Measurements from ENCODE around the gene POU2AF1.

The POU2AF1 gene

DNA sequence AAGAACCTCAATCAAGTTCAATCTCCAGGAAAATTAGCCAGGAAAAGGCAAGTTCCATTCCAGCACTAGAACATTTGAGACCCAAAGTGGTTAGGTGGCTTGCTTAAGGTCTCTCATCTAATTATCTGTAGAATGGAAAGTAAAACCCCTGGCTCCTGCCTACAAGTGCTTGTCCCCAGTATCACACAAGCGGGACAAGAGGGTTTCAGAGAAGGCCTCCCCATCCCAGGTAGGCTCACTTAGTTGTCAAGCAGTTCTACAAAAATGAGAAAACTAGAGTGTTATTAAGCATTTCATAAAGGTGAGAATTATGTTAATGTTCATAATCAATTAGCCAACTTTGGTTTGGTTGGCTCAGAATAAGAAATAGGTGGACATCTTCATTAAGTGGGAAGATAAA, 5.5 kb downstream of the POU2AF1 start:
- no peak for DNase-seq (ENCODE audit: extremely low spot score)
- ChIA-PET POLR2A (interaction anchor here (0.8 kb wide), 1 partner anchor 55 kb away, joined by 3 read pairs; no protein-coding TSS in a partner anchor), CTCF (interaction anchor here (0.9 to 32.6 kb wide), 3 partner anchors 11 to 46 kb away, joined by 3 to 636 read pairs (median 3); no protein-coding TSS in a partner anchor)
- TF ChIP-seq, protein P1, sequence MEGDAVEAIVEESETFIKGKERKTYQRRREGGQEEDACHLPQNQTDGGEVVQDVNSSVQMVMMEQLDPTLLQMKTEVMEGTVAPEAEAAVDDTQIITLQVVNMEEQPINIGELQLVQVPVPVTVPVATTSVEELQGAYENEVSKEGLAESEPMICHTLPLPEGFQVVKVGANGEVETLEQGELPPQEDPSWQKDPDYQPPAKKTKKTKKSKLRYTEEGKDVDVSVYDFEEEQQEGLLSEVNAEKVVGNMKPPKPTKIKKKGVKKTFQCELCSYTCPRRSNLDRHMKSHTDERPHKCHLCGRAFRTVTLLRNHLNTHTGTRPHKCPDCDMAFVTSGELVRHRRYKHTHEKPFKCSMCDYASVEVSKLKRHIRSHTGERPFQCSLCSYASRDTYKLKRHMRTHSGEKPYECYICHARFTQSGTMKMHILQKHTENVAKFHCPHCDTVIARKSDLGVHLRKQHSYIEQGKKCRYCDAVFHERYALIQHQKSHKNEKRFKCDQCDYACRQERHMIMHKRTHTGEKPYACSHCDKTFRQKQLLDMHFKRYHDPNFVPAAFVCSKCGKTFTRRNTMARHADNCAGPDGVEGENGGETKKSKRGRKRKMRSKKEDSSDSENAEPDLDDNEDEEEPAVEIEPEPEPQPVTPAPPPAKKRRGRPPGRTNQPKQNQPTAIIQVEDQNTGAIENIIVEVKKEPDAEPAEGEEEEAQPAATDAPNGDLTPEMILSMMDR (IDR thresholded peaks at IDR 0.05; ENCODE audit: control extremely low read depth, extremely low read depth, low read depth, missing control alignments): no peak

DNA sequence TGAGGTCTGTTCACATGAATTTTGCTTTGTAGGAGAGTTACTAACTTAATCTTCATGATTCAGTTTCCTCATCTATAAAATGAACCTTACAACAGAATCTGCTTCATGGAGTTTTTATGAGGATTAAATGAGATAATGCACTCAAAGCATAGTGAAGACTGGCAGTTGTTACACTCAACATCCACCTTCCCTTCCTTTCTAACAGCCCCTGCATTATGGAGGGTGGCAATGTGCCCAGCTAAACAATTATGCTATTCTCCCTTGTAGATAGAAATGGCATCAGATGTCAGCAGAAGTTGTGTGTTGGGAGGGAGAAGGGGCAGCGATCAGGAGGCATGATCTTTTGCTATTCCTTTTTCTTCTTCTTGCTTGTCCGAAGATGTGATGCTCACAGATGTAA, 6.5 kb downstream of the POU2AF1 start:
- ChIA-PET CTCF (interaction anchor here (1.0 to 32.6 kb wide), 2 partner anchors 10 to 47 kb away, joined by 3 to 636 read pairs; no protein-coding TSS in a partner anchor), POLR2A (interaction anchor here (0.8 kb wide), 1 partner anchor 45 kb away, joined by 4 read pairs; no protein-coding TSS in a partner anchor)
- no peak for DNase-seq (ENCODE audit: extremely low spot score)
- TF ChIP-seq, protein P1 (IDR thresholded peaks at IDR 0.05; ENCODE audit: control extremely low read depth, extremely low read depth, low read depth, missing control alignments): no peak

DNA sequence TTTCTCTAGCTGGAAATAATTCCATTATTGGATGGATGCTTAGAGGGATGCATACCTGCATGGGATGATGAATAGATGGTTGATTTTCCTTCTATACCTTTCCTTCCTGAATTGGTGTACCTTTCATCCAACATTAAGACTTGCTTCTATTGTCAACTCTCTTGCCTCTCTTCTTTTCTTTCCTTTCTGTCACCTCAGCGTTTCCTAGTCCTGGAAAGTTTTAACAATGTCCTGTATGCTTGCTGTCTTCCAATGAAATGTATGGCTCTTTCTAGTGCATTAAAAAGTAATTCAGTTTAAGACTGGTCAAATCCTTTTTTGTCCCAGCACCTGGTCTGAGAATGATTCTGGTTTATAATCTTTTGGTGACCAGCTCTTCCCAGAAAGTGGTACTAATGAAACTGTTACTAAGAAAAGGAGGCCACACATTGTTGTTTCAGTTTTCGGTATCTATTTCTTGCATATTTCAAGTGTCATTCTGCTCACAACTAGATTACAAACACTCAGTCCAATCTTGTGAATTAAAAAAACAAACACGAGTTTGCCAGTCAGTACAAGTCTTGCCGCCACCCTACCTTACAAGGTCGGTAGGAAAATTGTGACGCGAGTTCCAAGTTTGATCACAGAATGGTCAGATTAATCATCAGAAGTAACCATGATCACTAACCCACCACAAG, 8.0 kb downstream of the POU2AF1 start:
- DNase-seq (ENCODE audit: extremely low spot score): no peak
- TF ChIP-seq, protein P1 (IDR thresholded peaks at IDR 0.05; ENCODE audit: control extremely low read depth, extremely low read depth, low read depth, missing control alignments): no peak
- ChIA-PET POLR2A (interaction anchor here (1.4 kb wide), 1 partner anchor 43 kb away, joined by 4 read pairs; no protein-coding TSS in a partner anchor), CTCF (interaction anchor here (1.0 to 32.6 kb wide), 4 partner anchors 14 to 48 kb away, joined by 3 to 636 read pairs (median 4); no protein-coding TSS in a partner anchor)

DNA sequence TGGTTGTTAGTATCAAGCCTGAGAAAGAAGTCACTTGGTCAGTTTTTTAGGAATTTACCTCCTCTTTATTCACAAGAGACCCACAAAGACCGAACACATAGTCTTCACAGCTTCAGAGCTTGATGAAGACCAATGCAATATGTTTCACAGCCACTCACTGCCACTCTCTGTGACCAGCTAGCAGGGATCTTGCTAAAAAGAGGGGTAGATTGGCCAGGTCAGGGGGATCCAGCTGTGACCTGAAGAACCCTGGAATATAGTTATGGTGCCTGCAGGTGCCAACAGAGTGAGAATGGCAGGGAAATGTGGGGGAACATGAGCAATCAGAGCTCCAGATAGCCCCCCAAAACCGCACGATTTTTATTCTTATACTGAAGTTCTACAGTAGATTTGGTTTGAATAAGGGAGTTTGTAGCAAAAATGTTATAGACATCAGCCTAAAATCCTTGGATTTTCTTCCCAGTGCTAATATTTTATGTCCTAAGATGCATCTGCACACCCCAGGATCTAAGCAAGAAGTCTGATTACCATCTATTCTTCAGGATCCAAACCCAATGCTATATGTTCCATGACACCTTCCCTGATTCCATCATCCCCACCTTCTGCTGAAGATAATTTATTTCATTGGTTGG, 8.7 kb downstream of the POU2AF1 start:
- POLR2A ChIA-PET: interaction anchor here (1.4 to 3.7 kb wide), 2 partner anchors 44 to 46 kb away, joined by 4 to 27 read pairs; no protein-coding TSS in a partner anchor
- CTCF ChIA-PET: interaction anchor here (0.9 to 32.6 kb wide), 5 partner anchors 9 to 49 kb away, joined by 3 to 636 read pairs (median 4); partner anchors contain the start of gene POU2AF1
- TF ChIP-seq, protein P1 (IDR thresholded peaks at IDR 0.05; ENCODE audit: control extremely low read depth, extremely low read depth, low read depth, missing control alignments): no peak
- no peak for DNase-seq (ENCODE audit: extremely low spot score)

DNA sequence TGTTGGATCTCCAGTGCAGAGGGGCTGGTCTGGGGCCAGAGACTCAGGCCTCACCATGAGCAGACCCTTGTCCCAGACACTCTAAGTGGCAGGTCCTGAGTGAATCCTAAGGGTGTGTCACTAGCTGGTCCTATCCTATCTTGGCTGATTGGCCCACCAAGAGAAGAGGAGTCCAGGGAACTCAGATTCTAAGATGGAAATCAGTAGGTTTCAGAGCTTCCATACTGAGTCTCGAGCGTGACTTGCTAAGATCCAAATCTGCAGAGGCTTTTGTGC, 10.9 kb downstream of the POU2AF1 start:
- ChIA-PET POLR2A (interaction anchor here (1.1 to 3.7 kb wide), 3 partner anchors 17 to 49 kb away, joined by 3 to 27 read pairs (median 6); no protein-coding TSS in a partner anchor), CTCF (interaction anchor here (0.7 to 32.6 kb wide), 7 partner anchors 9 to 85 kb away, joined by 3 to 636 read pairs (median 5); partner anchors contain the start of gene POU2AF1)
- TF ChIP-seq, protein P1 (IDR thresholded peaks at IDR 0.05; ENCODE audit: control extremely low read depth, extremely low read depth, low read depth, missing control alignments): no peak
- no peak for DNase-seq (ENCODE audit: extremely low spot score)

Measured in GM10248 (cell line).